HT1080 (cell line): Measurements from ENCODE around the gene SLC29A4. TPM values are rescaled to one million over a fixed set of nuclear protein-coding genes. Genes with fewer than 3 reads are reported as not detected.
"Not testable (repeated sequence)": the region's sequence is repeated elsewhere in the genome, so short reads cannot be mapped to it uniquely, and the experiment has no call there.

Experiments used
- DNase-seq: peaks from one replicate; pipeline ENCODE4 v3.0.0-alpha.2; 2015; ENCODE audit warnings: low read depth
- total RNA-seq: library from RNA; depleted of rRNA; stranded (reverse); fragments of >200 nt; shearing (Covaris generic); gene quantifications from 2 replicates; pipeline ENCODE4 v1.2.3, GENCODE V29; 2014

The SLC29A4 gene
- total RNA-seq, 1 experiment from 2014 or later = 1.1 TPM

DNA sequence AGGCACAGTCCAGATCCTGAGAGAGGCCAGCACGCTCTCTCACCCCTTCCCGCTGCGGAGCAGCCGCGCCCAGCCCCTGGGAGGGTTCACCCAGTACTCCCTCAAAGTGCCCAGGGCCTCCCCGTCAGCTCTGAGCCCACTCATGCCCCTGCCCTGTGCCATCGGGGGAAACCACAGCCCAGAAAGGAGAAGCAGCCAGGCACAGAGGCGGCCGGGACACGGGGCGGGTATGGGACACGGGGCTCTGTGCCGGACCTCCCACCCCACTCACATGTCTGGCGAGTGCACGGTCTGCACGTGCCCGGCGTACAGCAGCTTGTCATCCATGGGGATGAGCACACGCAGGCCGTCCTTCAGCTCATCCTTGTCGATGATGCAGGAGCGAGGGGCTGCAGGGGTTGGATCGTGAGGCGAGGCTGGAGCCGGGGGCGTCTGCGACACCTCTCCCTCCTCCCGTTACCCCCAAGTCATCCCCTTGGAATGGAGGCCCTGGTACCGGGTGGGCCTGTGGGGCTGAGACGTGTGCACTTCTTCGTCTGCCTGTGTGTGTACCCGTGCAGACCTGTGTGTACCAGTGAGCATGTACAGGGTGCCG is 38.2 kb downstream of the SLC29A4 start:
- DNase-seq = no peak

GRCh38 chr7:5322621-5323410 is 40.1 kb downstream of the SLC29A4 start:
- no peak for DNase-seq

DNA sequence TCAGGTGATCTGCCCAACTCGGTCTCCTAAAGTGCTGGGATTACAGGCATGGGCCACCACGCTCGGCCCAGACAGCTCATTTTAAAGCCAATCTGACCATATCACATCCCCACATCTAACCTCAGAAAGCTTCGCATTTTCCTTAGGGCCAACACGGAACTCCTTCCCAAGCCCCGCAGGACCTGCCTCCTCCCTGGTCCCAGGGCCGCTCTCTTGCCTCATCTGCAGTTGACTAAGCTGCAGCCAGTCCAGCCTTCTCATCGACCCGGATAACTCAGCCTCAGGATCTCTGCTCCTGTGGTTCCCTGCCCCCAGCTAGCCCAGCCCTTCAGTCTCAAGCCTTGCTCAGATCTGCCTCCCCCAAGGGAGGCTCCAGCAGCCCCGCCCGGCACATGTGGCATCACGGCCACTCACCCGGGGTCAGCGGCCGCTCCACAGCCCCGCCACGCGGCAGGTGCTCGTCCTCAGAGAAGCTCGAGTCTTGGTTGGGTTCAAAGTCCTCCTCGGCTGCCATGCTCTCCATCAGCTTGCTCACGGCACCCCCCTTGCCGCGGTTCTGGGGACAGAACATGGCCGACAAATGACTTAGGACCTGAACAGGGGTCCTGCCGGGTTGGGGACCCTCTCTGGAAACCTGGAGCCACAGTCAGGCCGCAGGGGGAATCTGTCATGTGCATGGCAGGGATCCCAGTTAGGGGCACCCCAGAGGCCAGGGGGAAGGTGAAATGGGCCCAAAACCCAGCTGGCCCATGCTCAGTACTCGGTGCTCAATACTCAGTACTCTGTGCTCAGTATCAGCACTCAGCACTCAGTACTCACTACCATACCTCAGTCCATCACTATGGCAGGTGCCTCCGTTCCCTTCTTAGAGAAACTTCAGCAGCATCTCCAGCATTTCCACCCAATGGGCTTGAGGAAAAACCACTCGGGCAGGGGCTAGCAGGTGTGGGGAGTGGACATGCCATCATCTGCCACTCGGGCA is 41.3 kb downstream of the SLC29A4 start:
- not testable (repeated sequence) for DNase-seq

DNA sequence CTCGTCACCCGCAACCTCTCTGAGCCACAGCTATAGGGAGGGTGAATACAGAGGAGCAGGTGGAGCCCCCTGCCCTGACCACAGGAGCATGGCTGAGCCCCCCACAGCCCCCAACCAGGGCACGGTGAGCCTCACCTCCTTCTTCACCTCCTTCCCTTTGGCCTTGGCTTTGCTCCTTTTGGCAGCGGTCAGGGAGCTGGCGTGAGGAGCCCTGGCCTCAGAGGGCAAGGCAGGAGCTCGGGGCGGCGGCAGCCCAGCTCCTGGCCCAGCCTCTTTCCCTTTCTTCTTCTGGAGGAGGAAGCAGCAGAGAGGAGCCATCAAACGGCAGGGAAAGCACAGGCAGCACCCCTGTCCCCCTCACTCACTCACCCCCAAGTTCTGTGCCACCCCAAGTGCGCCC is 42.2 kb downstream of the SLC29A4 start:
- no peak for DNase-seq

GRCh38 chr7:5330288-5330687 is 47.5 kb downstream of the SLC29A4 start:
- no peak for DNase-seq

- DNase-seq = no peak
Measured at GRCh38 chr7:5332579-5332978, 49.8 kb downstream of the SLC29A4 start.

DNA sequence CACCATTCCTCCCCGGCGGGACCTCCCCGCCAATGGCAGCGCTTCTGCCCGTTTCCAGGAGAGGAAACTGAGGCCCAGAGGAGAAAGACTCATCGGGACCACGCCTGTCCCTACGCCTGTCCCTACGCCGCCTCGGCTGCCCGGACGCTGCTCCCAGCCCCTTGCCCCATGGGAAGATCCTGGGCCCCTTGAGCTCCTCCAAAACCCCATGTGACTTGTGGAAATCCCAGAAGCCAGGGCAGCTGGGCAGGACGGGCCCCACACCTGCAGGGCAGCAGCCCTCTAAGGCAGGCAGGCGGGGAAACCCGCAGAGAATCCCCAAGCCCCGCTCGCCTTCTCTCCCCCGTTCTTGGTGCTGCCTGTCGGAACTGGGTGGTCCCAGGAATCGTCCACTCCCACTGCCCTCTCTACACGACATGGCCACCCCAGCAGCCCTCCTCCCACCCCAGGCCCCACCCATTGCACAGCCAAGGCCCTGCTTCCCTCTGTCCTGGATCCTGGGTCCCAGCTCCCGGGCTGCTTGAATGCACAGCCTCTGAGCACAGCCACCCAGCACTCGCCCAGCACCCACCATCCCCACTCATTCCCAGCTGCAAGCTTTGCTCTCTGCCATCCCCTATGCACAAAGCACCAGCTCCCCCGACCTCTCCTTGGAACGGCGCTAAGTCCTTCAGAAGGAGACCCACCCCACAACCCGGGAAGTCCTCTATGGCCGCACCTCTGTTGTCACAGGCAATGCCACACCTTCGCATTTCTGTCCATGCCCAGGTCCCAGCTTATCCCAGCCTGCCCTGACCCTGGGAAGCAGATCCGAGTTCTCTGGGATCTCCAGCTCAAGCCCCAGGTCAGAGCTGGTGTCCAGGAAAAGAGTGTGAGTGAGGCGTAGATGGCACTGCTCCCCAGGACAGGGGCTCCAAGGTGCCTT is 50.6 kb downstream of the SLC29A4 start:
- DNase-seq = no peak

- DNase-seq = no peak
Measured at GRCh38 chr7:5334671-5335070, 51.9 kb downstream of the SLC29A4 start.

GRCh38 chr7:5337047-5337446 is 54.3 kb downstream of the SLC29A4 start:
- DNase-seq = no peak

- DNase-seq = no peak
Measured at GRCh38 chr7:5339955-5340354, 57.2 kb downstream of the SLC29A4 start.

- DNase-seq = no peak
Measured at GRCh38 chr7:5342631-5343030, 59.9 kb downstream of the SLC29A4 start.

- no peak for DNase-seq
Measured at GRCh38 chr7:5343884-5344283, 61.1 kb downstream of the SLC29A4 start.

DNA sequence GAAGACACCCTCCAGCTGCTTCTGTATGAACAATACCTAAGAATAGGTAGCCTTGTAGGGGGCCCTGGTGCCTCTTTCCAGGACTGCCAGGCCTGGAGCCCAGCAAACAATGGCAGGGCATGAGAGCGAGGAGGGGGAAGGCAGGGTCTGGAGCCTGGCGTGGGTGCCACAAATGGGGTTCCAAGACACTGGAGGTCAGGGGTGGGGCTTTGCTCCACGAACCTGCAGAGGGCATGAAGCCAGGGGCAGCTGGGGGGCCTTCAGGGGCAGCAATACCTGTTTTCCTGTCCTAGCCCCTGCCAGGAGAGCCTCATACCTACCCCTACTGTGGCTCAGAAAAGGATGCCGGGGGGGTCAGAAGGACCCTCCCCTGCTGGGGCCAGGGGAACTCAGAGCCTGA is 61.6 kb downstream of the SLC29A4 start:
- no peak for DNase-seq

DNA sequence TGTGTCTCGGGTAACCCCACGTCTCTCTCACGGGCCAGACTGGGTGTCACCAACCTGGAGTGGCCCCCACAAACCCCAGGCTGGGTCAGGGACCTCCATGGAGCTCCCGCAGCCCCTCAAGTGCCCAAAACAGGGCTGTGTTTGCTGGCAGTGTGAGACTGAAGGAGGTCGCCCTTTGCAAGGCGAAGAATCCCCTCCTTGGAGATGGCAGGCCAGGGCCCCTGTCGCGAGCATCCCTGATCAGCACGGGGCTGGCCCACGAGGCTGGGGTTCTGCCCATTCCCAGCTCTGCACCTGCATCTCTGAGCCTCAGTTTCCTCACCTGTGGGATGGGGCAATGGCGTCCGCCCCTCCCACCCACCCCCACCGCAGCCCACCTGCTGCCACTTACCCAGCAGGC is 62.4 kb downstream of the SLC29A4 start:
- no peak for DNase-seq

DNA sequence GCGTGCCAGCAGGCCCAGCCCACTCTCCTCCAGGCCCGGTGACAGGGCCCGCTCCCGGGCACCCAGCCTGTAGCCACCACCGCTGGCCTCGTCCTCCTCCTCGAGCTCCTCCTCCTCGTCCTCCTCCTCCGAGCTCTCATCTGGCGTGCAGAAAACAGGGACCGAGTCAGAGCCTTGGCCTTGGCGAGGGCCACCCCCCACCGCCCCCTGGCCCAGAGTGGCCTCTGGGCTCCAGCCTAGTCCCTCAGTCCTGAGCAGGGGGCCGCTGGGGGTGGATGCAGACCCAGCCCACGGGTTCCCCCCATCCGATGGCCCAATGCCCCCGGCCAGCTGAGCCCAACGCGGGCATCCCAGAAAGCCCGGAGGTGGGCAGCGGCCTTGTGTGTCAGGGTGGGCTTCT is 62.9 kb downstream of the SLC29A4 start:
- no peak for DNase-seq

- DNase-seq = no peak
Measured at GRCh38 chr7:5348134-5349004, 65.6 kb downstream of the SLC29A4 start.

GRCh38 chr7:5349005-5349380 is 66.2 kb downstream of the SLC29A4 start:
- DNase-seq = no peak

DNA sequence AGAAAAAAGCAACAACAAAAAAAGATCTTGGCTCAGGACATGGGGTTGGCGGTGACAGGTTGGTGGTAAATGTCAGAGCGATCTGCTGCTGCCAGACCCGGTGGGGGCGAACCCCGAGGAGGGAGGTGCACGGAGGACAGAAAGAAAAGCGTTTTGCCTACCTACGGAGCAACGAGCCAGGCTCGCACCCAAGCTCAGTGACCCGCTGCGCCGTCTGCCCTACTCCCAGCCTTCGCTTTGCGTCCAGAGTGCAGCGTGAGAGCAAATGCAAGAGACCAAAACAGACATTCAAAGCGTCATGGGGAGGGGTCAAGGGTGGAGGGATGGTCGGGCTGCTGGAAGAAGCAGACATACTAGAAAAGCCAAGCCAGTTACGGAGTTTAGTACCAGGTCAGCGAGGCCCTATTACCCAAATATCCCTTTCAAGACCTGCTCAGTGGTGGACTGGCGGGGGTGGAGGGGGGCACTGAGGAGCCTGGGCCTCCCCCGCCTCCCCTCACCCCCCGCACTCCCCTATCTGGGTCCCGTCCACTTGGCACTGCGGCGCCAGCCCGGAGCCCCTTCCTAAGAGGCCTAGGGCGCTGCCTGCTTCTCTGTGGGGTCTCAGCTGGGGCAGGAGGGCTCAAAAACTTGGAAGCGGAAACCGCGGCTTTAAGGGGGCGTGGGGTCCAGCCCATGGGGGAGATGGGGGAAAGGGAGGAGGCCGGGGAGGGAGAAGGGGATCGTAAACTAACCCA is 66.9 kb downstream of the SLC29A4 start:
- DNase-seq = no peak

DNA sequence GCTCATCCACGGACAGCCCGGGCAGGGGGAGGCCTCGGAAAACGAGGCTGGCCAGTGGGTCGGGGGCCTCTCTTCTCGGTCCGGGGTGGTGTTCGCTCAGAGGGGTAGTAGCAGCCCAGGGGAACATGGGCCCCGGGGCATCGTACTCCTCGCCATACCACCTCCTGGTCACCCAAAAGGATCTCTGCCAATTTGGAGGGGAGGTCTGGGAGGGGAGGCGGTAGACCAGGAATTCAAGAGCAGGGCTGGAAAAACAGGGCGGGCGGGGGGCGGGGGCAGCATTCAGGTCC is 67.4 kb downstream of the SLC29A4 start:
- no peak for DNase-seq
